Dermis blood vessel endothelial cell (primary cell): ENCODE measurements around the gene APBB2. TPM values are rescaled to one million over a fixed set of nuclear protein-coding genes. Genes with fewer than 3 reads are reported as not detected.
"Not testable (repeated sequence)": the region's sequence is repeated elsewhere in the genome, so short reads cannot be mapped to it uniquely, and the experiment has no call there.

Experiments used
- DNase-seq: peaks from one replicate; pipeline ENCODE4 v3.0.0; 2010
- total RNA-seq: library from RNA; depleted of rRNA; stranded (reverse); fragments of >200 nt; gene quantifications from 2 replicates; pipeline ENCODE4 v1.2.3, GENCODE V29; 2014

Gene APBB2
- total RNA-seq, 1 donor from 2014 or later = 88.2 TPM

DNA sequence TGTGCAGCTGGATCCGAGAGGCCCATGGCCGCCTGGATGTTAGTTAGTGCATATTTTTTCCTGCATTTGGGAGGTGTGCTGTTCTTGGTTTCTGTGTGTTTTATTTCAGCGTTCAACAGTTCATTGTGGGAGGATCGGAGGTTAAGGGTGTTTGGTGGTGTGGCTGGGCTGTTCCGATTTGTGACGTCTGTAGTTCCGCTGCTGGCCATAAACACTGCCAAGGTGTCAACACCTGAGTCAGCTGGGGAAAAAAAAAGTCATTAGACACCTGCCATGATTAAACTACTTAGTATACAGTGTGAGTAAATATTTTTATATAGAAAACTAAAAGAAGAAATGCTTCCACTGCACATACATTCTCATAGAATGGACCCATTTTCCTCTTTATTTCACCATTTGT lies 200.2 kb downstream of the APBB2 start:
- DNase-seq = no peak

DNA sequence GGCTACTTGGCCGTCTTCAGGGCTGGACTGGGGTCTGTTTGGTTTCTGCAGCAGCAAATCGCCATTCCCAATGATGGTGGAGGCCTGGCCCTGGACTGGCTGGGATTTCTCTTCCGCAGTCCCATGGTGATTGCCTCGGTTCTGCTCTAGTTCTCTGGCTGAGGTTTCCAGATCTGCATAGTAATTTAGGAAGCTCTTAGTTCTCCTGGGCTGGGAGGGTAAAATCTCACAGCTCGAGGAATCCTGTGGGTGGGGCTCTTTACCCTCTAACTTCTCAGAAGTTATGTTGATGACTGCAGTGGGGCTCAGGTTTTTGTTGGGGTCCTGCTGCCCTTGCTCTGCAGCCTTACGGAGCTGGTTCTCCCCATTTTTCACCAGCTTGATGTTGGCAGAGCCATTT lies 200.6 kb downstream of the APBB2 start:
- no peak for DNase-seq

DNA sequence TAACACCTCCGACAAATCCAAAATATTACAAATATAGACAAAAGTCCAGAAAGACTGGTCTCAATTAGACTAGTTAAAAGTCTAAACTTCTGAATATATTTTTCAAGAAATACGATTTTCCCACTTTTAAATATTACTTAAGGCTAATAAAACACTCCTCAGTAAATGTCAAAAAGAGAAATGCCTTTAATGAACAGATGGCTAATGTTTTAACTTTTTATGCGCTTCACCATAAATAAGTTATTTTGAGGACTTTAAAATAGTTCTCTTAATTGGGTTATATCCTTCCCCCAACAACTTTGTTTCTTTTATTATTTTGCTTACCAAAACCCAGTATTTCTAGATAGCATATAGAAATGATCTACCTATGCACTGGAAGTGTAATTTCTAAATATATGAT lies 201.4 kb downstream of the APBB2 start:
- no peak for DNase-seq

DNA sequence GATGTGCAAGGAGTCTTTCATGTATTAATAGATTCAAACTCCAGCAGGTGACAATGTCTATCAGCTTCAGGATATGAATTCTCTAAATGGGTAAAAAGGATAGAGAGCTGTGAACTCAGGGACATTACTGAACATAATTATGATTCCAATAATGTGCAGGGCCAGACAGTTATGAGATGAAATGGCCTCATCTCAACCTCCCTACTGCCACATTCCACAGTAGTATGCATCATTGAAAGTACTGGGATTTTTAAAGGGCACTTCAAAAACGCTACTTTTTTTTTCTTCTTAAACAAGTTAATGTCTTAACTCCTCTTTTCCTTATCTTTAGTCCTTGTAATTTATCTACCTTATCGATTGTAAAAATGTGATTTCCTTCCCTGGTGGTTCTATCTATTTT lies 202.0 kb downstream of the APBB2 start:
- no peak for DNase-seq

DNA sequence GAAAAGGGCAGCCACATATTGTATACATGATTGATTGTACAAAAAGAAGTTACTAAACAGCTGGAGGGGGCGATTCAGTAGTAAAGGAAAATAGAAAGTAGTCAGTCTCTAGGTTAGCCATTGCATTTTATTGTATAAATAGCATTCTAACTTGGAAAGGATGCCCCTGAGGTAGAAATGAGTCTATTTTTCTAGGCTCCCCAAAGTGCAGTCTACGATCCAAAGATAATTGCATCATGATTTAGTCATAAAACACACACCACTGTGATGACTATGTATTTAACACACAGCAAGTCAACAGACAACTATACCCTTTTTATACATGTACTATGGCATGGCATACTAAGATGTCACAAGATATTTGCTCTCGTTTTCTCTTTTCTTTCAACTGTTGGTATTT lies 204.9 kb downstream of the APBB2 start:
- peak; percentile 26 for DNase-seq

DNA sequence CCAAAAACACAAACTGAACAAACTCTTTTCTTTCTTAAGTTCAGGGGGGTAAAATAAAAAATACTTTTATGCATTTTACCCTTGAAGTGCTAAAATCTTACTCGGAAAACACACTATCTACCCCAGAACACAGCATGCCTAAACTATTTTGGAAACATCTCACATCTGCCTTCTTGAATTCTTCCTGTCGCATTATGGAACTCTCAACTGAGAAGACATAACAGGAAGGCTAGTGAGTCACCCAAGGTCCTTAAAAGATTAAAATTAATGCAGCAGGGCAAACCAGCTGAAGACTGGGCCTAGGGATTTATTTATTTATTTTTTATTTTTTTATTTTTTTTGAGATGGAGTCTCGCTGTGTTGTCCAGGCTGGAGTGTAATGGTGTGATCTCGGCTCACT lies 208.2 kb downstream of the APBB2 start:
- DNase-seq = peak; percentile 70

DNA sequence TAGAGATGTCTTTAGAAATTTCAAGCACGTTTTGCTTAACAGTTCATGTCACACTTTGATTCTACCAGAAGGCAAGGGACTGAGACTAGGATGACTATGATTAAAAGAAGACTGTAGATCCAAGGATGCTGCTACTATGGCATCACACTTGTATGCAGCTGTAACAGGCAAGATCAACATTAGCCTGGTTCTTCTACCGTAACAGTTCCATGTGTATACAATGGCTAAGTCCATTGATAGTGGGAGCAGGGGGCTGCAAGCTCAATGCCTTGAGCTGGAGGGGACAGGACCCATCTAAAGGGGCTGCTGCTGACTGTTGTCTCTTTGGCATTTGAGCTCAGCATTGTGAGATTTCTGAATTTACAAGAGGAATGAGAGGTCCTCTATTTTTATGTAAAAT lies 212.0 kb downstream of the APBB2 start:
- no peak for DNase-seq

DNA sequence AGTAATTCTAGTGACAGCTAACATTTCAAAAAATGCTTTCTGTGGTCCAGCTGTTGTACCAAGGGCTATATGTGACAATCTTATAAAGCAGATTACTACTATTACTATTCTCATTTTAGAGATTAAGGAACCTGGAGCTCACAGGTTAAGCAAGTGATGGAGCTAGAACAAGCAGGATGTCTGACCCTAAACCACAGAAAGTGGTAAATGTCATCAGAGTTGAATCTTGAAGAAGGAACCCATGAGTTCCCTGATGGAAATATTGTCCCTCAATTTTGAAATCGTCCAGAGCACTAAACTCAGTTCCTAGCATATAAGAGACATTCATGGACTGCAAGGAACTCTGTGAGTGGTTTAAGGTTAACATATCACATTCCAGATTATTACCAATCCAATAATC lies 214.0 kb downstream of the APBB2 start:
- DNase-seq = no peak

DNA sequence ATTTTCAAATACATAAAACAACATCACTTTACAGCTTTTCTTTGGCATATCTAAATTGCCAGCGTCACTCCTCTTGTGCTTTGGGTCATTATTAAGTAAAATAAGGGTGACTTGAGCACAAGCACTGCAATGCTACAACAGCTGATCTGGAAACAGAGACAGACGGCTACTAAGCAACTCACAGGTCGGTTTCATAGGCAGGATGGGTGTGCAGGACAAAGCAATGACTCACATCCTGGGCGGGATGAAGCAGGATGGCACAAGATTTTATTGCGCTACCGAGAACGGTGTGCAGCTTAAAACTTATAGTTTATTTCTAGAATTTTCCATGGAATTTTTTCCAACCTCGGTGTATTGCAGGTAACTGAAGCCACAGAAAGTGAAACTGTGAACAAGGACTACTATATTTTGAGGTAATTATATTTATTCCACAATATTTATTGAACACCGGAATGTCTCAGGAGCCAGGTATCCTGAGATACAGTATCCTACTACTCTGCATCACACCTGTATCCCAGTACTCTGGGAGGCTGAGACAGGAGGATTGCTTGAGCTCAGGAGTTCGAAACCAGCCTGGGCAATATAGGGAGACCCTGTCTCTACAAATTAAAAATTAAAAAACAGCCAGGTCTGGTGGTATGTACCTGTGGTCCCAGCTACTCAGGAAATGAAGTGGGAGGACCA lies 215.5 kb downstream of the APBB2 start:
- peak; percentile 90 for DNase-seq

DNA sequence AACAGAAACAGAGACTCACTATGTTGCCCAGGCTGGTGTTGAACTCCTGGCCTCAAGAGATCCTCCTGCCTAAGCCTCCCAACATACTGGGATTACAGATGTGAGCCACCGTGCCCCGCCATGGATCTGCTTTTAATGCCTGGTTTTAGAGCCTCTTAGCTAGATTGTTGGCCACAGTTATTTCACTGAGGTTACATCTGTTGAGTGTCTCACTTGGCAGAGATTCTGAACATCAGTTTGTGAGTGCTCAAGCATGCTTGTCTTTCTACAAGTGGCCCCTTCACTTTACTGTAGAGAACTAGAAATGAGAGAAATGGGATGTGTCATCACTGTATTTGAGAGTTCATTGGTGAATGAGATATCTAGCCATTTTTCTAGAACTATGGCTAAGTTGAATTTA lies 218.5 kb downstream of the APBB2 start:
- no peak for DNase-seq

DNA sequence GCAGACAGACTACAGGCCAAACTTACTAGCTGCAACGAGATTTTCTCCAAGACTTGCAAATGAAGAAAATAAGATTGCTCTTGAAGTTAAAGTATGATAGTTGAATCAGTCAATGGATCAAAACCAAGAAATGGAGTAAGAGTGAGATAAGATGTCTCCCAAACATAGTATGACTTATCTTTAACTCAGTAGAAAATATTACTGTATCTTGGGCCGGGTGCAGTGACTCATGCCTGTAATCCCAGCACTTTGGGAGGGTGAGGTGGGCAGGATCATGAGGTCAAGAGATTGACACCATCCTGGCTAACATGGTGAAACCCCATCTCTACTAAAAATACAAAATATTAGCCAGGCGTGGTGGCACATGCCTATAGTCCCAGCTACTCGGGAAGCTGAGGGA lies 220.0 kb downstream of the APBB2 start:
- DNase-seq = peak; percentile 43

DNA sequence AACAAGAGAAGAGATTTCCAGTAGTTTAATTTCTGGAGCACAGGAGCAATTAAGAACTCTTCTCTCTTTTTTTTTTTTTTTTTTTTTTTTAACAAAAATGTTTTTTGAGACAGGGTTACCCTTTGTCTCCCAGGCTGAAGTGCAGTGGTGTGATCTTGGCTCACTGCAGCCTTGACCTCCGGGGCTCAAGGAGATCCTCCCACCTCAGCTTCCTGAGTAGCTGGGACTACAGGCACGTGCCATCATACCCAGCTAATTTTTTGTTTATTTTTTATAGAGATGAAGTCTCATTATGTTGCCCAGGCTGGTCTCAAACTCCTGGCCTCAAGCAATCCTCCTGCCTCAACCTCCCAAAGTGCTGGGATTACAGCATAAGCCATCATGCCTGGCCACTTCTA lies 221.0 kb downstream of the APBB2 start:
- DNase-seq = not testable (repeated sequence)

DNA sequence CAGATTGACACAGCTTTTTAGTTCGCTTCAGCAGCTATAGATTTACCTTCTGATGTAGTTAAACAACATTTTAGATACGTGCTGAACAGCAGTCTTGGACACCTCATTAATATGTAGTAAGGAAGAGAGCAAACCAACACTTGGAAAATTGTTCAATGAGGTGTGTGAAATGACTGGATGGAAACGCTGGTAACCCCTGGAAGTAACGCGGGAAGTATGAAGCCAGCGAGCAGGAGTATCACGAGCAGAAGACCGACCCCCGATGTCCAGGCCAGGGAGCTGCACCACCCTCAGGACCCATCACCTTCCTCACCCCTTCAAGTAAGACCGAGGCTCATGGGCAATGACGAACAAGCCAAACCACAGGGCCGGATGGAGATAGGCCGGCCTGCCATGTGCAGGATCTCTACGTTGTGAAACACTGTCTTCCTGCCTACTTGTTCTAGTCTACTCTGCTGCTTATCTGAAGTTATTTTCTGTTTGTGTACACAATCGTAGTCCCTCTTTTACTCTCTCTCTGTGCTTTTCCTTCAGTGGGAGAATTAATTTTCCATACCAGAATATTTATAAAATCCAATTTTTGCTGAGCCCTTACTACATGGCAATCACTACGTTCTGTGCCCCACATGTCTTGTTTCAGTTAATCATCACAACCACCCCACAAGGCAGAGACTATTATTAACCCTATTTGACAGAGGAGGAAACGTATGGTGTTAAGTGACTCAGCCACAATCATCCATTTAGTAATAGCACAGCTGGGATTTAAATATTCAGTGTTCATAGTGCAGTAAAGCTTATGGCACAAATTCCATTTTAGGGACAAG lies 221.7 kb downstream of the APBB2 start:
- DNase-seq = peak; percentile 90

DNA sequence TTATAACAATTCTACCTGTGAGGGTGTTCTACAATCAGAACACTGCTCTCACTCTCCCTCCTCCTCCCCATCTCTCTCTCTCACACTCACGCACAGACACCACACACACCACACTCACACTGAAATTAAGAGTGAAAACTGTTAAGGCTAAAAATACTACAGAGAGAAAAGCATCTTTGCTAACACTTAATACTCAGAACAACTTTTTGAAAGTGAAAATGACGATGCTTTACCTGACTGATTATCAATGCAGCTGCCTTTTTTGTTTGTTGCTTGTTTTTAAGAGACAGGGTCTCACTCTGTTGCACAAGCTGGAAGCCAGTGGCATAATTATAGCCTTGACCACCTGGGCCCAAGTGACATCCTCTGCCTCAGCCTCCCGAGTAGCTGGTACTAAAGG lies 222.4 kb downstream of the APBB2 start:
- no peak for DNase-seq

DNA sequence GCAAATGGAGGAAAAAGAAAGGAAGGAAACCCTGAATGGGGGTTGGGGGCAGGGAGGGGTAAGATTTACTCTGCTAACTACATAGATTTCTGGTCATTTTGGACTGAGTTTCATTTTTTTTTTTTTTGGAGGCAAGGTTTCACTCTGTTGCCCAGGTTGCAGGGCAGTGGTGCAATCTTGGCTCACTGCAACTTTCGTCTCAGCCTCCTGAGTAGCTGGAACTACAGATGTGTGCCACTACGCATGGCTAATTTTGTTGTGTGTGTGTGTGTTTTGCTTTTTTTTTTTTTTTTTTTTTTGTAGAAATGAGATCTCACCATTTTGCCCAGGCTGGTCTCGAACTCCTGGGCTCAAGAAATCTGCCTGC lies 223.5 kb downstream of the APBB2 start:
- no peak for DNase-seq

DNA sequence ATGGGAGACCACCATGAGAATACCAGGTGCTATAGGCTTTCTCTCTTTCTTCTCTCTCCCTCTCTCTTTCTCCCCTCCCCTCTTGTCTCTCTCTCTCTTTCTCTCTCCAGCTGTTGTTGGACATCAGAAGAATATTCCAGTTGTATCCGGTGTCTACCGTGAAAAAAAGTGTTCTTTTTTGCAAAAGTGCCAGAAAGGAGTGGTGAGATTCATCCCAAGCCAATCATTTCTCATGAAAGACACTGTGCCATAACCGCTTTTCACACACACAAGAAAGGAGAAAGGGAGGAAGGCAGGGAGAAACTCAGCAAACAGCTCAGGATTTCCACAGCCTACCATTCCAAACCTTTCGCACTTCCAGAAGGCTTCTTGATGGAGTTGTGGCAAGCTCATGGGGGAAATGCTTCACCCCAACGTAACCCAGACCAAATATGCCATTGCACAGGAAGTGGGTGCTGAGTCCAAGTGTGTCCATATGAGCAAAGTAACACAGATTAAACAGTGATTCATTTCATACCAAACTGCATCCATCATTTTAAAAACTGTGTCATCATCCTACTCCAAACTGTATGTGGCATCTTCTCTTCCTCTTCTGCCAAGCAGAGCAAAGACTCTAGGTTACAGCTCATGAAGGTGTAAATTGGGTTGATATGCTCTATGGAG lies 224.0 kb downstream of the APBB2 start:
- DNase-seq = peak; percentile 76

DNA sequence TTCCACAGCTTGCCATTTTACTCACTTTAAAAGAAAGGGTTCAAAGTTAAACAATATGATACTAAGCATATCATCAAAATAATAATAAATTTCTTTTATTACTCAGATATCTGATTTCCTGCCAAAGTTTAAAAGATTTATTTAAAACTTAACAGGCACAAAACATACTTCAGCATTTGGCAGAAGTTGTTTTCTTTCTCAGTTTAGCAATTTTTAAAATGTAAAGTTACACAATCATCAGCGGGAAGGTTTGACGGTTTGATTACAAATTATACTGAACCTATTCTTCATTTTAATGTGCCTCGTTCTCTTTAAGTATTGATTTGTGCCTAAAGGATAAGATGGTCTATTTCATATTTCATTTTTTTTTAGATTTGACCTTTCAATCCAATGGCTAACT lies 227.2 kb downstream of the APBB2 start:
- no peak for DNase-seq

DNA sequence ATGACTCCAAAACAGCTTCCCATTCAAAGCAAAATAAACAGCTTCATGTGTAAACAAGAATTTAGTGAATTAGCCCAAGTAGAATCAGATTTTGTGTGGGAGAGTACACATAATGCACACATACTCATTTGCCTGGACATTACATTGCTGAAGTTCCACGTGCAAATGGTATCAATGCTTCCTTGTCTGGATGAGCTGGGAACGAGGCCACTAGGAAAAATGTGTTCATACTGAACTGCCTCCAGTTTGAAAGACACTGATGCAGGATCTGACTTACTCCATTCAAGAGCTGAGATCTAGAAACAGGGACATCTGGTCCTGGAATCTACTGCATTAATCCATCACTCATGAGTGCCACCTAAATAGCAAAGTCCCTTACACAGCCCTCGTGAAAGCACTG lies 228.0 kb downstream of the APBB2 start:
- no peak for DNase-seq

DNA sequence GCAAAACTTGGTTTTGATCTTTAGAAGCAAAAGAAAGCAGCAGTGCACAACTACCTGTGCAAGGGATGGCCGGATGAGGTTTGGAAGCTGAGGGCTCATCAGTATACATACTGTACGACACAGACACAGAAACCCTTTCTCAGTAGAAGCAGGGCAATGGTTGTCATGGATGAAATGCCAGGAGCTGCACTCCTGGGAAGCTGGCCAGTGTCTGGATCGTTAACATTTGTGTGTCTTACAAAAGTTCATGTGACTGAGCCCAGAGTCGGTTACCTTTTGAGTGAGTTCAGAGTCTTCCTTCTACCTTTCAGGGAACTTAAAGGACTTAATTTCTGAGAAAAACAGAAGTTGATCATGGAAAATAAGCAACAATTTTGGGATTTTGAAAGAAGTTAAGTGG lies 230.3 kb downstream of the APBB2 start:
- DNase-seq = no peak

DNA sequence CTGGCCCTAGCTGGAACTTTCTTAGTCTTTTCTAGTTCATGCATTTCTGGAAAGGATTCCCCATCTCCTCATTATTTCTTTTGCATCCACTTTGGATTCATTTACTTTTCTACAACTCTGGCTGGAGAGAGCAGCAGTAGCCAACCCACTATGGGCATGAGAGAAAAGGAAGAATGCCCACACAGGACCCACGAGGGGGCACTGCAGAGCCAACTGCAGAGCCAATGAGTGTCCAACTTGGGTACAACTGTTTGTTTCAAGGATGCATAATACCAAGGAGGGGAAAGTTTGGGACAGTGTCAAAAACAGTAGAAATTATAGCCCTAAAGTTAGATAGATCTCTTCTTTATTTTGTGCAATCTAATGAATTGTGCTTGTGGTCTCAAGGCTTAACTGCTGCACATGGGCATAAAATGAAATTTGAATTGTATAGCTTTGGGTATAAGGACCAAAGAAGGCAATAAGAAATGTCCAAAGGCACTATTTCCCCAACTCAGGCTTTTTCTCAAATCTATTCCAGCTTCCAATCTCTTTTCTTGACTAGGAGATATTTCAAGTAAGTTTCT lies 233.9 kb downstream of the APBB2 start:
- peak; percentile 63 for DNase-seq

DNA sequence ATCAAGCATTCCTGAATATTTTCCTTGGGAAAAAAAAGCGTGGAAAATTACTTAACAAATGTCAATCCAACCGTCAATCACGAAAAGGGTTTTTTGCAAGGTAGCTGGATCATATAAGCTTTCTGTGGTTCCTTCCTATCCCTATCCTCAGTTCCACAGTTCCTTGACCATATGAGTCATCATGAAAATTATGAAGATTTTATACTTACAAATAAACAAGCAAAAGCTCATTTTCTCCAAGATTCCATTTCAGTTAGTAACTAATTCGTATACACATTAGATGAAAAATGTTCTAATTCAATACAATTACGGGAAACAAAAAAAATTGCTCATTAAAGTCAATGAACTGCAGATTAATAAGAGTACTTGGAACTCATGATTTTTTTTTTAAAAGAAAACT lies 235.8 kb downstream of the APBB2 start:
- DNase-seq = no peak

DNA sequence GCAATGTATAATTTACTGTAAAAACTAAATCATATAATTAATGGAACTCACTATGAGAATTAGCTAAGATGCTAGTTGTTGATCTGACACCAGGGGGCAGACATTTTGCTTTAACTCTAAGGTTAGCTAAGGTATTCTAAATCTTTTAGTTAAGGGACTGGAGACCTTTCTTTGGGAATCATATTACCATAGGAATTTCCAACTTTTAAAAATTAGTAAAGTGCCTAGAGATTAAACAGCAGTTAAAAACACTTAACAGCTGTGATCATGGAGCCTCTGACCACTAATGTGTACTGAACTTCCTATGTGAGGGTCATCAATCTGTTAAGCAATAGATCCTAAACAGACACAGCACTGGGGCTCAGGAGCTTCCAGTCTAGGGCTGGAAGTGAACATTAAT lies 238.0 kb downstream of the APBB2 start:
- peak; percentile 81 for DNase-seq

DNA sequence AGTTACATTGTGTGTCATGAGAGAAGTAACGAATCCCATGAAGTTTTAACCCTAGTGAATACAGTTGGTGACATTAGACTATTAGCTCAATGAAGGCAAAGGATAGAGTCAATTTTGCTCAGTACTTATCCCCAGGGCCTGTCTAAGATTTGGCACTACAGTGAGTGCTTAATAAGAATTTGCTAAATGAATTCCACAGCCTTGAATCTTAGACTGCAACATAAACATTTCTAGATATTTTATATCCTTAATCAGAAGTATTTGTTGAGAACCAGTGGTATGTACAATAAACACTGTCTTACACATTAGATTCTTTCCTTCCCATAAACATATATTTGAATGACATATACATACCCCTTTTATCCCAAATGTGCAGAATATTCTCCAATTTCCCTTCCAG lies 241.6 kb downstream of the APBB2 start:
- no peak for DNase-seq

DNA sequence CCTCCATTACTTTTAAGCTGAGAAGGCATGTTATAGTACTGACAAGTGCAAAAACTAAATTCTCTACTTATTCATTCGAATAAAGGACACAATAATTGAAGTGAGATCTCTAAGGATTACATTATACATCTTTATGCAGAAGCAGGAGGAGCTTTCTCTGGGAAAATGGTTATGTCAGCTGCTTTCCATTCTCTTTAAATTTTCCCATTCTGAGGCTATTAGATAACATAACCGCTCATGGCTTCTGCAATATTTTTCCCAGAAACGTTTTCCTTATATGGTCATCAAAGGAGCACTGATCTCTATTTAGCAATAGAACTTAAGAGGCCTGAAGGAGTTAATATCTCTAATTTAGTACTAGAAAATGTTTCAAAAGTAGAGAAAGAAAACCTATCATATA lies 243.0 kb downstream of the APBB2 start:
- no peak for DNase-seq
